Stomach (tissue), 19 donors: ENCODE data around the gene RPTOR. TPM values are rescaled to one million over a fixed set of nuclear protein-coding genes. Genes with fewer than 3 reads are reported as not detected.

Experiments
- DNase-seq, 2 donors: peaks; one replicate each; pipeline versions ENCODE4 v3.0.0 to v3.0.0-alpha.2; 2013 to 2019
- H3K27ac ChIP-seq, 5 donors: fragments of 200-600 bp in 4 of 5; sonication (generic) in 4 of 5; one replicate each; pipeline ENCODE4 v1.5.1; 2013 to 2019; ENCODE audit warnings: mild to moderate bottlenecking in 1 of 5, moderate library complexity in 1 of 5
- H3K27me3 ChIP-seq, 3 donors: fragments of 200-600 bp; sonication (generic); one replicate each; pipeline ENCODE4 v1.5.1; 2017 to 2019; ENCODE audit warnings: mixed run types in 1 of 3
- H3K36me3 ChIP-seq, 4 donors: fragments of 200-600 bp; sonication (generic); 1 replicate in 3 of 4; 2 replicates in 1 of 4; pipeline ENCODE4 v1.5.1; 2016 to 2019
- H3K4me1 ChIP-seq, 4 donors: fragments of 200-600 bp; sonication (generic); one replicate each; pipeline ENCODE4 v1.5.1; 2016 to 2019
- H3K4me3 ChIP-seq, 4 donors: fragments of 200-600 bp; sonication (generic) in 3 of 4; one replicate each; pipeline ENCODE4 v1.5.1; 2016 to 2019; ENCODE audit warnings: mild to moderate bottlenecking in 1 of 4
- H3K9me3 ChIP-seq, 4 donors: fragments of 200-600 bp; sonication (generic); one replicate each; pipeline ENCODE4 v1.5.1; 2016 to 2019
- CTCF ChIP-seq, 7 experiments: fragments of 450-650 bp in 4 of 7; fragments of 200-600 bp in 3 of 7; sonication (generic) in 3 of 7; IDR thresholded peaks; one replicate each; pipeline ENCODE4 v1.5.1; 2016 to 2019; ENCODE audit warnings: antibody characterized with exemption in 7 of 7, control low read depth in 2 of 7, mild to moderate bottlenecking in 1 of 7
- EP300 ChIP-seq: sonication (generic); formaldehyde crosslinking; IDR thresholded peaks from one replicate; pipeline ENCODE4 v1.6.1; 2017; ENCODE audit warnings: antibody characterized with exemption
- POLR2A ChIP-seq, 4 donors: fragments of 450-650 bp; IDR thresholded peaks; one replicate each; pipeline ENCODE4 v1.6.1; 2016; ENCODE audit warnings: antibody characterized with exemption in 4 of 4, control low read depth in 2 of 4, mild to moderate bottlenecking in 1 of 4, moderate library complexity in 1 of 4
- POLR2AphosphoS5 ChIP-seq, 3 donors: sonication (generic); formaldehyde crosslinking; IDR thresholded peaks; one replicate each; pipeline ENCODE4 v1.6.1; 2016; ENCODE audit warnings: antibody characterized with exemption in 3 of 3
- WGBS, 5 donors: extraction: QIAGEN DNeasy Blood & Tissue Kit in 3 of 5; methylation state at CpG; one replicate each; pipeline versions ENCODE4 v1.1.5 to v1.1.7; 2013 to 2018; 5-methylcytosine and 5-hydroxymethylcytosine counted together
- intact Hi-C: fragments of 100-400 bp; cut with DNase I; formaldehyde crosslinking; loops from one replicate; pipeline ENCODE4 v1.15.1; 2023; ENCODE audit warnings: low total_unique reads
- long read RNA-seq, 10 donors: transcript quantifications; one replicate each; lab custom pipeline, GENCODE V29; 2026
- polyA plus RNA-seq, 3 donors: library from polyadenylated mRNA; stranded (reverse); fragments of 200-250 nt; gene quantifications; one replicate each; pipeline ENCODE4 v1.2.3, GENCODE V29; 2013
- total RNA-seq, 5 donors: library from RNA; depleted of rRNA; stranded (reverse); fragments of >200 nt; gene quantifications; one replicate each; pipeline versions ENCODE4 v1.1.0 to v1.2.3, GENCODE V29; 2014 to 2016
- donor health status: healthy with polysubstance abuse.
- donor health status: Bipolar disorder and iron deficiency.
- donor health status: healthy.

Gene RPTOR
- total RNA-seq: 100 to 1,000 TPM in 1 of 5 donors, 10 to 100 TPM in 4; 14.0 to 103 (median 25.5) TPM
- polyA plus RNA-seq: 1 to 10 TPM; 3.8 to 7.3 (median 7.1) TPM
- long read RNA-seq, donor 1, partial matches to known transcripts: 0 of 2 reads
- long read RNA-seq, donor 1, other reads (novel, unspliced or antisense): 0 of 2 reads
- long read RNA-seq, donor 2: 0 reads
- long read RNA-seq, donor 3: 0 reads
- long read RNA-seq, donor 4: 0 reads
- long read RNA-seq, donor 5: 0 reads
- long read RNA-seq, donor 6: 0 reads
- long read RNA-seq, donor 7: 0 reads
- long read RNA-seq, donor 8, partial matches to known transcripts: 0 of 1 reads
- long read RNA-seq, donor 8, other reads (novel, unspliced or antisense): 0 of 1 reads
- long read RNA-seq, donor 9, partial matches to known transcripts: 0 of 1 reads
- long read RNA-seq, donor 9, other reads (novel, unspliced or antisense): 0 of 1 reads
- long read RNA-seq, donor 10: 0 reads

GRCh38 chr17:80544655-80545498 lies at the start of gene RPTOR:
RPTOR (plus strand) TSS chr17:80544838; CDS start chr17:80545630, 792 bp downstream.
- Histone ChIP-seq H3K27ac (peak within 1 kb of the TSS; percentile 33 to 85 (median 79)), H3K4me3 (peak within 1 kb of the TSS; percentile 94 to 100 (median 96)), H3K27me3 (peaks cover 0 to 23% (median 0%) of the 10 kb centered on the region in 3 donors), H3K4me1 (peaks cover 17 to 47% (median 39%) of the 10 kb centered on the region in 4 donors), H3K9me3 (no peaks in the 10 kb centered on the region), H3K36me3 (no peaks in the 10 kb centered on the region)
- intact Hi-C loops: no loop called here
- peak; percentile 90 to 97 for DNase-seq
- WGBS, 5 donors: 0 to 1% (median 1%) methylated on average over 40 to 49 of the region's 49 CpGs
- TF ChIP-seq POLR2A (IDR thresholded peaks at IDR 0.05) (no peak), CTCF (IDR thresholded peaks at IDR 0.05) (peak in 1 of 7 experiments; percentile 18), POLR2AphosphoS5 (IDR thresholded peaks at IDR 0.05) (peak; percentile 79 to 97 (median 84)), EP300 (no peak)

GRCh38 chr17:80497726-80498241 lies 46.9 kb upstream of the RPTOR start:
- TF ChIP-seq POLR2AphosphoS5 (IDR thresholded peaks at IDR 0.05) (no peak), CTCF (IDR thresholded peaks at IDR 0.05) (no peak), EP300 (no peak), POLR2A (IDR thresholded peaks at IDR 0.05) (no peak)
- Histone ChIP-seq H3K4me3 (no peak overlapping the region), H3K27me3 (peaks cover 0 to 71% (median 21%) of the 10 kb centered on the region in 3 donors), H3K27ac (no peak overlapping the region), H3K36me3 (no peaks in the 10 kb centered on the region), H3K4me1 (peaks cover 0 to 12% (median 0%) of the 10 kb centered on the region in 4 donors), H3K9me3 (no peaks in the 10 kb centered on the region)
- WGBS, 5 donors: 59 to 75% (median 71%) methylated on average over 10 of the region's 10 CpGs
- intact Hi-C loops: no loop called here
- DNase-seq: no peak

- peaks cover 0 to 6% (median 0%) of the 10 kb centered on the region in 4 donors for H3K4me1 ChIP-seq
- H3K4me3 ChIP-seq: no peak overlapping the region
- no peaks in the 10 kb centered on the region for H3K36me3 ChIP-seq
- WGBS, 5 donors: 49 to 68% (median 56%) methylated on average over 28 to 30 of the region's 30 CpGs
- H3K9me3 ChIP-seq: no peaks in the 10 kb centered on the region
- TF ChIP-seq EP300: no peak
- peak in 1 of 2 donors; percentile 77 for DNase-seq
- H3K27me3 ChIP-seq: peaks cover 0 to 71% (median 18%) of the 10 kb centered on the region in 3 donors
- peak overlapping the region in 1 of 5 donors; percentile 11 for H3K27ac ChIP-seq
- intact Hi-C loops: no loop called here
Observed at GRCh38 chr17:80498242-80498919, 46.3 kb upstream of the RPTOR start.

- WGBS, 5 donors: 61 to 83% (median 74%) methylated on average over 4 to 11 of the region's 11 CpGs
- intact Hi-C loops: no loop called here
- TF ChIP-seq EP300 (no peak), POLR2A (IDR thresholded peaks at IDR 0.05) (no peak), POLR2AphosphoS5 (IDR thresholded peaks at IDR 0.05) (no peak), CTCF (IDR thresholded peaks at IDR 0.05) (no peak)
- no peaks in the 10 kb centered on the region for H3K9me3 ChIP-seq
- peaks cover 0 to 5% (median 0%) of the 10 kb centered on the region in 4 donors for H3K4me1 ChIP-seq
- DNase-seq: no peak
- H3K36me3 ChIP-seq: no peaks in the 10 kb centered on the region
- H3K27ac ChIP-seq: peak overlapping the region in 1 of 5 donors; percentile 11
- H3K4me3 ChIP-seq: no peak overlapping the region
- H3K27me3 ChIP-seq: peaks cover 0 to 69% (median 12%) of the 10 kb centered on the region in 3 donors
Observed at GRCh38 chr17:80498920-80499410, 45.7 kb upstream of the RPTOR start.
